ENCODE data around the gene ITPR1. TPM values are rescaled to one million over a fixed set of nuclear protein-coding genes. Genes with fewer than 3 reads are reported as not detected.
A peak's percentile ranks its signal among the peaks of the same experiment; 100 is the strongest.

ITPR1 gene
- total RNA-seq, 2 donors from 2014 or later, result 5.9 TPM

- no peak overlapping the region for H3K4me3 Mint-ChIP-seq
- H3K27me3 ChIP-seq (ENCODE audit: control insufficient read depth, insufficient read depth, low read length, poor library complexity, severe bottlenecking), result no peaks in the 10 kb centered on the region
- no peaks in the 10 kb centered on the region for H3K36me3 ChIP-seq (ENCODE audit: control insufficient read depth, insufficient read depth, low read length)
- no peaks in the 10 kb centered on the region for H3K9me3 Mint-ChIP-seq
- H3K27ac Mint-ChIP-seq, result no peak overlapping the region
- no peak overlapping the region for H3K9ac ChIP-seq (ENCODE audit: extremely low read depth, low read length, poor library complexity, severe bottlenecking)
- H3K27me3 Mint-ChIP-seq (ENCODE audit: insufficient read depth), result no peaks in the 10 kb centered on the region
- H3K4me1 ChIP-seq (ENCODE audit: control insufficient read depth, insufficient read depth, low read length), result no peaks in the 10 kb centered on the region
- H3K4me3 ChIP-seq (ENCODE audit: low read length), result no peak overlapping the region
- no peak overlapping the region for H3K27ac ChIP-seq (ENCODE audit: low read depth, low read length)
- peak; percentile 91 for TF ChIP-seq CTCF (conservative IDR thresholded peaks at IDR 0.05)
- H3K9me3 ChIP-seq (ENCODE audit: control insufficient read depth, low read length), result no peaks in the 10 kb centered on the region
- 54 to 83% methylated on average over 4 to 10 of the region's 10 CpGs for WGBS, 2 experiments (ENCODE audit: insufficient coverage in 1 of 2, insufficient read length in 1 of 2)
- H3K4me1 Mint-ChIP-seq, result peaks cover 8% of the 10 kb centered on the region
- H3K36me3 Mint-ChIP-seq (ENCODE audit: low read depth), result no peaks in the 10 kb centered on the region
- DNase-seq, result no peak
Measured at GRCh38 chr3:4633078-4634004, 140.2 kb downstream of the ITPR1 start.

GRCh38 chr3:4634894-4635293, 141.7 kb downstream of the ITPR1 start:
- no peak for TF ChIP-seq CTCF (conservative IDR thresholded peaks at IDR 0.05)
- H3K27me3 Mint-ChIP-seq (ENCODE audit: insufficient read depth), result no peaks in the 10 kb centered on the region
- H3K4me3 Mint-ChIP-seq, result no peak overlapping the region
- no peaks in the 10 kb centered on the region for H3K9me3 Mint-ChIP-seq
- H3K9ac ChIP-seq (ENCODE audit: extremely low read depth, low read length, poor library complexity, severe bottlenecking), result no peak overlapping the region
- no peaks in the 10 kb centered on the region for H3K27me3 ChIP-seq (ENCODE audit: control insufficient read depth, insufficient read depth, low read length, poor library complexity, severe bottlenecking)
- no peak overlapping the region for H3K4me3 ChIP-seq (ENCODE audit: low read length)
- 92 to 94% methylated on average over 6 of the region's 6 CpGs for WGBS, 2 experiments (ENCODE audit: insufficient coverage in 1 of 2, insufficient read length in 1 of 2)
- H3K36me3 Mint-ChIP-seq (ENCODE audit: low read depth), result no peaks in the 10 kb centered on the region
- no peaks in the 10 kb centered on the region for H3K9me3 ChIP-seq (ENCODE audit: control insufficient read depth, low read length)
- no peak overlapping the region for H3K27ac Mint-ChIP-seq
- H3K4me1 ChIP-seq (ENCODE audit: control insufficient read depth, insufficient read depth, low read length), result no peaks in the 10 kb centered on the region
- no peak for DNase-seq
- no peak overlapping the region for H3K27ac ChIP-seq (ENCODE audit: low read depth, low read length)
- no peaks in the 10 kb centered on the region for H3K36me3 ChIP-seq (ENCODE audit: control insufficient read depth, insufficient read depth, low read length)
- no peaks in the 10 kb centered on the region for H3K4me1 Mint-ChIP-seq

- DNase-seq, result no peak
- Histone ChIP-seq H3K9me3 (ENCODE audit: control insufficient read depth, low read length) (no peaks in the 10 kb centered on the region), H3K27ac (ENCODE audit: low read depth, low read length) (no peak overlapping the region), H3K36me3 (ENCODE audit: control insufficient read depth, insufficient read depth, low read length) (no peaks in the 10 kb centered on the region), H3K9ac (ENCODE audit: extremely low read depth, low read length, poor library complexity, severe bottlenecking) (no peak overlapping the region), H3K27me3 (ENCODE audit: control insufficient read depth, insufficient read depth, low read length, poor library complexity, severe bottlenecking) (no peaks in the 10 kb centered on the region), H3K4me1 (ENCODE audit: control insufficient read depth, insufficient read depth, low read length) (no peaks in the 10 kb centered on the region), H3K4me3 (ENCODE audit: low read length) (no peak overlapping the region)
- Mint-ChIP-seq H3K27ac (no peak overlapping the region), H3K36me3 (ENCODE audit: low read depth) (no peaks in the 10 kb centered on the region), H3K4me1 (no peaks in the 10 kb centered on the region), H3K4me3 (no peak overlapping the region), H3K27me3 (ENCODE audit: insufficient read depth) (no peaks in the 10 kb centered on the region), H3K9me3 (no peaks in the 10 kb centered on the region)
- 81 to 83% methylated on average over 2 of the region's 2 CpGs for WGBS, 2 experiments (ENCODE audit: insufficient coverage in 1 of 2, insufficient read length in 1 of 2)
- no peak for TF ChIP-seq CTCF (conservative IDR thresholded peaks at IDR 0.05)
Measured at GRCh38 chr3:4637265-4637664, 144.1 kb downstream of the ITPR1 start.
